ENCODE measurements around the gene DGKH.

GRCh38 chr13:42275098-42275471 is 226.6 kb downstream of the DGKH start:
- TF ChIP-seq CTCF (IDR thresholded peaks at IDR 0.05; ENCODE audit: poor library complexity) (no peak), EZH2 (IDR thresholded peaks at IDR 0.05; ENCODE audit: borderline replicate concordance) (no peak)
